ENCODE data around the gene MYH11.

- TF ChIP-seq TAF1 (IDR thresholded peaks at IDR 0.05; ENCODE audit: low read depth) (no peak), REST (IDR thresholded peaks at IDR 0.05; ENCODE audit: low read depth) (no peak), TCF12 (IDR thresholded peaks at IDR 0.05; ENCODE audit: low read depth) (no peak), ZBTB7A (IDR thresholded peaks at IDR 0.05; ENCODE audit: low read depth) (no peak), CREB1 (IDR thresholded peaks at IDR 0.05; ENCODE audit: low read depth) (no peak), YY1 (IDR thresholded peaks at IDR 0.05; ENCODE audit: low read depth) (no peak), EP300 (IDR thresholded peaks at IDR 0.05; ENCODE audit: borderline replicate concordance) (no peak), MAX (IDR thresholded peaks at IDR 0.05) (no peak), TEAD4 (IDR thresholded peaks at IDR 0.05) (no peak)
These were observed 185.2 kb downstream of the MYH11 start for GRCh38 chr16:15671530-15672117.

All from Ishikawa (cell line).